IMR-90 (cell line): ENCODE results near the gene EDN2. TPM values are rescaled to one million over a fixed set of nuclear protein-coding genes. Genes with fewer than 3 reads are reported as not detected.

Experiments used
- ATAC-seq: fragments of 200-7000 bp; cut with Tn5 transposase; 2 replicates; pipeline ENCODE4 v1.9.1; 2020; ENCODE audit warnings: low read depth, mild to moderate bottlenecking, moderate library complexity
- BruUV-seq: library from RNA; stranded (reverse); fragments of 400-500 nt; replicated peaks from 2 replicates; lab custom pipeline; 2021; lab: Mats Ljungman, UMichigan
- CTCF ChIA-PET: fragments of 300-600 bp; formaldehyde crosslinking; extraction: SDS; loops from one replicate; lab custom pipeline; 2021; ENCODE audit warnings: antibody characterized with exemption; lab: Yijun Ruan, JAX
- POLR2A ChIA-PET: fragments of 300-600 bp; sonication (Branson Sonifier 250); formaldehyde crosslinking; loops from one replicate; lab custom pipeline; 2022; ENCODE audit warnings: antibody characterized with exemption; ENCODE audit not compliant: unreplicated experiment; lab: Charles Lee
- DNase-seq: peaks from one replicate; pipeline ENCODE4 v3.0.0; 2013
- H2AFZ ChIP-seq: replicated peaks from 2 replicates; pipeline ENCODE3; 2013; ENCODE audit warnings: low read length, mild to moderate bottlenecking; ENCODE audit not compliant: poor library complexity
- H2AK5ac ChIP-seq: 2 replicates; pipeline ENCODE4 v1.6.1; 2013; ENCODE audit warnings: low read depth, low read length, inconsistent platforms
- H2AK9ac ChIP-seq: replicated peaks from 2 replicates; pipeline ENCODE3; 2013; ENCODE audit warnings: mild to moderate bottlenecking, low read depth, low read length, moderate library complexity; ENCODE audit not compliant: poor library complexity
- H2BK120ac ChIP-seq: 2 replicates; pipeline ENCODE4 v1.6.1; 2013; ENCODE audit warnings: low read depth, low read length, inconsistent platforms
- H2BK15ac ChIP-seq: 3 replicates; pipeline ENCODE4 v1.6.1; 2013; ENCODE audit warnings: low read depth, low read length, inconsistent platforms
- H2BK20ac ChIP-seq: 2 replicates; pipeline ENCODE4 v1.6.1; 2013; ENCODE audit warnings: low read depth, mild to moderate bottlenecking, inconsistent platforms, low read length, moderate library complexity
- H2BK5ac ChIP-seq: 2 replicates; pipeline ENCODE4 v1.6.1; 2013; ENCODE audit warnings: mild to moderate bottlenecking, low read depth, low read length, inconsistent platforms; ENCODE audit not compliant: poor library complexity, severe bottlenecking
- H3K14ac ChIP-seq: replicated peaks from 2 replicates; pipeline ENCODE4 v1.6.1; 2013; ENCODE audit warnings: low read depth, low read length, inconsistent platforms
- H3K18ac ChIP-seq: 2 replicates; pipeline ENCODE4 v1.6.1; 2013; ENCODE audit warnings: low read depth, low read length, control low read depth
- H3K23ac ChIP-seq: 2 replicates; pipeline ENCODE4 v1.6.1; 2013; ENCODE audit warnings: low read depth, low read length, inconsistent platforms
- H3K27ac ChIP-seq: 2 replicates; pipeline ENCODE4 v1.5.1; 2013; ENCODE audit warnings: mild to moderate bottlenecking, control low read depth, low read length; ENCODE audit not compliant: insufficient read depth
- H3K27me3 ChIP-seq: 2 replicates; pipeline ENCODE4 v1.6.1; 2013; ENCODE audit warnings: low read length; ENCODE audit not compliant: control insufficient read depth, insufficient read depth
- H3K36me3 ChIP-seq: 2 replicates; pipeline ENCODE4 v1.6.1; 2013; ENCODE audit warnings: low read length, mixed read lengths; ENCODE audit not compliant: control insufficient read depth, insufficient read depth
- H3K4ac ChIP-seq: 2 replicates; pipeline ENCODE4 v1.6.1; 2013; ENCODE audit warnings: low read depth, low read length, inconsistent platforms
- H3K4me1 ChIP-seq: 2 replicates; pipeline ENCODE4 v1.6.1; 2013; ENCODE audit warnings: low read length, mixed read lengths; ENCODE audit not compliant: control insufficient read depth, insufficient read depth
- H3K4me2 ChIP-seq: 2 replicates; pipeline ENCODE4 v1.6.1; 2013; ENCODE audit warnings: low read depth, mild to moderate bottlenecking, control low read depth, low read length, moderate library complexity
- H3K4me3 ChIP-seq: 2 replicates; pipeline ENCODE4 v1.5.1; 2013; ENCODE audit warnings: low read depth, mild to moderate bottlenecking, control low read depth, low read length, moderate library complexity; ENCODE audit not compliant: insufficient read depth
- H3K56ac ChIP-seq: 2 replicates; pipeline ENCODE4 v1.6.1; 2013; ENCODE audit warnings: low read length, inconsistent platforms; ENCODE audit not compliant: insufficient read depth; ENCODE audit errors: extremely low read depth
- H3K79me1 ChIP-seq, 2 experiments: 2 replicates each; pipeline ENCODE4 v1.6.1; 2013; ENCODE audit warnings: low read length in 2 of 2, inconsistent platforms in 1 of 2, low read depth in 1 of 2
- H3K9ac ChIP-seq: 2 replicates; pipeline ENCODE4 v1.6.1; 2013; ENCODE audit warnings: low read depth, low read length, control low read depth
- H3K9me1 ChIP-seq: 2 replicates; pipeline ENCODE4 v1.6.1; 2013; ENCODE audit warnings: low read length, inconsistent platforms; ENCODE audit not compliant: insufficient read depth
- H3K9me3 ChIP-seq: 2 replicates; pipeline ENCODE4 v1.6.1; 2013; ENCODE audit warnings: low read length; ENCODE audit not compliant: control insufficient read depth, insufficient read depth
- H4K20me1 ChIP-seq: 2 replicates; pipeline ENCODE4 v1.6.1; 2013; ENCODE audit warnings: low read length, inconsistent platforms; ENCODE audit not compliant: insufficient read depth
- H4K5ac ChIP-seq: 2 replicates; pipeline ENCODE4 v1.6.1; 2013; ENCODE audit warnings: mild to moderate bottlenecking, low read depth, low read length, control low read depth
- H4K8ac ChIP-seq, 2 experiments: 2 replicates each; pipeline ENCODE4 v1.6.1; 2013; ENCODE audit warnings: low read depth in 2 of 2, low read length in 2 of 2, control low read depth in 1 of 2, inconsistent platforms in 1 of 2
- H4K91ac ChIP-seq: 2 replicates; pipeline ENCODE4 v1.6.1; 2013; ENCODE audit warnings: low read depth, low read length, inconsistent platforms; ENCODE audit not compliant: insufficient read depth
- BHLHE40 ChIP-seq: fragments of 150-350 bp; IDR thresholded peaks from 2 replicates; pipeline ENCODE4 v1.6.1; 2016; ENCODE audit warnings: mild to moderate bottlenecking, low read depth, low read length
- CEBPB ChIP-seq: IDR thresholded peaks from 2 replicates; pipeline ENCODE4 v1.6.1; 2012; ENCODE audit warnings: low read depth, low read length, improper control_type of control experiment
- CHD1 ChIP-seq: IDR thresholded peaks from 2 replicates; pipeline ENCODE4 v1.6.1; 2012; ENCODE audit warnings: low read depth, low read length, improper control_type of control experiment
- FOS ChIP-seq: fragments of 150-350 bp; IDR thresholded peaks from 2 replicates; pipeline ENCODE4 v1.6.1; 2016; ENCODE audit warnings: low read depth, low read length
- MAFK ChIP-seq: IDR thresholded peaks from 2 replicates; pipeline ENCODE4 v1.6.1; 2012; ENCODE audit warnings: low read depth, low read length, improper control_type of control experiment
- MAZ ChIP-seq: IDR thresholded peaks from 2 replicates; pipeline ENCODE4 v1.6.1; 2012; ENCODE audit warnings: low read depth, mild to moderate bottlenecking, low read length, improper control_type of control experiment, moderate library complexity, borderline replicate concordance
- MXI1 ChIP-seq: IDR thresholded peaks from 2 replicates; pipeline ENCODE4 v1.6.1; 2012; ENCODE audit warnings: low read depth, mild to moderate bottlenecking, low read length, moderate library complexity, borderline replicate concordance
- NFE2L2 ChIP-seq: fragments of 150-350 bp; IDR thresholded peaks from 2 replicates; pipeline ENCODE4 v1.6.1; 2016; ENCODE audit warnings: low read depth, mild to moderate bottlenecking, low read length
- POLR2A ChIP-seq: IDR thresholded peaks from 2 replicates; pipeline ENCODE4 v1.6.1; 2012; ENCODE audit warnings: mild to moderate bottlenecking, low read depth, low read length
- RAD21 ChIP-seq: IDR thresholded peaks from 2 replicates; pipeline ENCODE4 v1.6.1; 2012; ENCODE audit warnings: low read length, improper control_type of control experiment
- RCOR1 ChIP-seq: IDR thresholded peaks from 2 replicates; pipeline ENCODE4 v1.6.1; 2012; ENCODE audit warnings: mild to moderate bottlenecking, low read length, improper control_type of control experiment; ENCODE audit not compliant: insufficient replicate concordance
- RFX5 ChIP-seq: IDR thresholded peaks from 2 replicates; pipeline ENCODE4 v1.8.0; 2012; ENCODE audit warnings: low read depth, mild to moderate bottlenecking, low read length, moderate library complexity
- SMC3 ChIP-seq: fragments of 150-350 bp; IDR thresholded peaks from 2 replicates; pipeline ENCODE4 v1.6.1; 2016; ENCODE audit warnings: low read depth, mild to moderate bottlenecking, antibody characterized with exemption, low read length, moderate library complexity
- WGBS, 2 experiments: methylation state at CpG; one replicate each; pipeline versions ENCODE4 v1.1.5 to v1.1.7; 2013; ENCODE audit warnings: missing lambda C conversion rate in 2 of 2; ENCODE audit not compliant: insufficient read length in 1 of 2; ENCODE audit errors: extremely low coverage in 2 of 2; 5-methylcytosine and 5-hydroxymethylcytosine counted together
- dilution Hi-C: fragments of 300-500 bp; cut with HindIII; formaldehyde crosslinking; loops from one replicate; pipeline ENCODE4 v1.14.3; 2018; ENCODE audit warnings: low sequenced_read_pairs; ENCODE audit not compliant: unreplicated experiment
- in situ Hi-C: fragments of 300-500 bp; cut with MboI; formaldehyde crosslinking; loops from 3 replicates; pipeline ENCODE4 v1.14.3; 2019; ENCODE audit warnings: low sequenced_read_pairs, inconsistent platforms, mixed read lengths
- intact Hi-C: fragments of 100-400 bp; cut with micrococcal nuclease; formaldehyde crosslinking; loops from 2 replicates; pipeline ENCODE4 v1.10.0; 2022
- polyA plus RNA-seq, 3 experiments: library from polyadenylated mRNA; depleted of rRNA; stranded (reverse); fragments of >200 nt; gene quantifications; 2 replicates each; pipeline ENCODE4 v1.2.3, GENCODE V29; 2012; ENCODE audit warnings: low replicate concordance in 1 of 3
- total RNA-seq: library from RNA; depleted of rRNA; stranded (reverse); fragments of >200 nt; gene quantifications from 2 replicates; pipeline ENCODE4 v1.2.3, GENCODE V29; 2012
- TF ChIP-seq, protein P1 (sequence below): fragments of 150-350 bp; IDR thresholded peaks from 2 replicates; pipeline ENCODE4 v1.6.1; 2016; ENCODE audit warnings: low read depth, mild to moderate bottlenecking, low read length, moderate library complexity, borderline replicate concordance
- TF ChIP-seq, protein P2 (sequence below): conservative IDR thresholded peaks from 2 replicates; pipeline ENCODE4 v1.5.1; 2012; ENCODE audit warnings: mild to moderate bottlenecking, low read depth, low read length, improper control_type of control experiment
- TF ChIP-seq, protein P3 (sequence below): fragments of 150-350 bp; IDR thresholded peaks from 2 replicates; pipeline ENCODE4 v1.6.1; 2017; ENCODE audit warnings: mild to moderate bottlenecking, antibody characterized with exemption, low read length, low read depth

EDN2 gene
- total and polyA plus RNA-seq, 2 of the 4 experiments (the other 2 are of a cell fraction), result 0.27 TPM; not detected in 1

DNA sequence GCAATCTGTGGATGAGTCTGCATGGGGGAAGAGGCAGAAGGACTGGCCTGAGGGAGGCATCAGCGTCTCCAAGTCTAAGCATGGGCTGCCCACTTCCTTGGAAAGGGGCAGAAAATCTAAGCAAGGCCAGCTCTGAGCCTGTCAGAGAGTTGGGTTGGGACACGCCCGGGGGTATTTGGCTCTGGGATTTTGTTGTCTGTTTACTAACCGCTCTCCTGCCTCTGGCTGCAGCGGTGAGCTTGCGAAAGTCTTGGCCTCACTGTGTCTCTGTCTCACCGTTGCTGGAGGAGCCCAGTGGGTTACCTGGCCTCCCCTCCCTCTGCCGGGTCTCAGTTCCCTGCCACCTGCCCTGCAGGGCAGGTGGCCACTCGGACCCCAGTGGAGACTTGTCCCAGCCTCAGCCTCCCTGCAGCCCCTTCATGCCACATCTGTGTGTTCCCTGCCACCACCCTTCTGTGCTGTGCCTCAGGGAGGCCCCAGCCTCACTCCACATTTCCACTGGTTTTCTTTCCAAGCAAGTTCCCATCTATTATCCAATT is 33.7 kb downstream of the EDN2 start:
- intact Hi-C loops, result no loop called here
- DNase-seq (no peak), ATAC-seq (no peak)
- CTCF ChIA-PET, result no interaction called here
- Histone ChIP-seq H4K5ac (no peak overlapping the region), H2BK5ac (no peak overlapping the region), H2BK20ac (no peak overlapping the region), H2AFZ (no peak overlapping the region), H3K4me3 (no peak overlapping the region), H3K9me1 (0 out of 2 replicates have a peak, but pooled peaks cover 2% of the 10 kb centered on the region), H4K8ac (no peak overlapping the region), H3K23ac (no peak overlapping the region), H3K27ac (no peak overlapping the region), H3K27me3 (peaks cover 24% of the 10 kb centered on the region), H2AK5ac (no peak overlapping the region), H3K18ac (no peak overlapping the region), H3K9ac (no peak overlapping the region), H3K14ac (no peak overlapping the region), H2BK15ac (no peak overlapping the region), H3K4me1 (no peaks in the 10 kb centered on the region), H3K4ac (no peak overlapping the region), H3K9me3 (no peaks in the 10 kb centered on the region; the same call in 1 of the 2 replicates), H3K36me3 (no peaks in the 10 kb centered on the region), H2BK120ac (no peak overlapping the region), H4K20me1 (no peaks in the 10 kb centered on the region), H3K56ac (no peak overlapping the region), H3K79me1 (no peaks in the 10 kb centered on the region), H2AK9ac (no peak overlapping the region), H4K91ac (no peak overlapping the region), H3K4me2 (no peak overlapping the region)
- POLR2A ChIA-PET, result no interaction called here
- WGBS, 2 experiments, result 76% methylated on average over 7 of the region's 9 CpGs; no CpG with 5 or more reads in 1 of the 2 experiments
- no TSS peak for BruUV-seq
- in situ Hi-C loops, result no loop called here
- dilution Hi-C loops, result no loop called here
- TF ChIP-seq, protein P1, sequence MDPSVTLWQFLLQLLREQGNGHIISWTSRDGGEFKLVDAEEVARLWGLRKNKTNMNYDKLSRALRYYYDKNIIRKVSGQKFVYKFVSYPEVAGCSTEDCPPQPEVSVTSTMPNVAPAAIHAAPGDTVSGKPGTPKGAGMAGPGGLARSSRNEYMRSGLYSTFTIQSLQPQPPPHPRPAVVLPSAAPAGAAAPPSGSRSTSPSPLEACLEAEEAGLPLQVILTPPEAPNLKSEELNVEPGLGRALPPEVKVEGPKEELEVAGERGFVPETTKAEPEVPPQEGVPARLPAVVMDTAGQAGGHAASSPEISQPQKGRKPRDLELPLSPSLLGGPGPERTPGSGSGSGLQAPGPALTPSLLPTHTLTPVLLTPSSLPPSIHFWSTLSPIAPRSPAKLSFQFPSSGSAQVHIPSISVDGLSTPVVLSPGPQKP, result no peak
- no peak for TF ChIP-seq MAFK
- TF ChIP-seq MXI1, result no peak
- no peak for TF ChIP-seq FOS
- TF ChIP-seq MAZ, result no peak
- TF ChIP-seq RFX5, result no peak
- TF ChIP-seq SMC3, result no peak
- TF ChIP-seq CHD1, result no peak
- no peak for TF ChIP-seq NFE2L2
- TF ChIP-seq POLR2A, result no peak
- no peak for TF ChIP-seq RCOR1
- TF ChIP-seq, protein P2, sequence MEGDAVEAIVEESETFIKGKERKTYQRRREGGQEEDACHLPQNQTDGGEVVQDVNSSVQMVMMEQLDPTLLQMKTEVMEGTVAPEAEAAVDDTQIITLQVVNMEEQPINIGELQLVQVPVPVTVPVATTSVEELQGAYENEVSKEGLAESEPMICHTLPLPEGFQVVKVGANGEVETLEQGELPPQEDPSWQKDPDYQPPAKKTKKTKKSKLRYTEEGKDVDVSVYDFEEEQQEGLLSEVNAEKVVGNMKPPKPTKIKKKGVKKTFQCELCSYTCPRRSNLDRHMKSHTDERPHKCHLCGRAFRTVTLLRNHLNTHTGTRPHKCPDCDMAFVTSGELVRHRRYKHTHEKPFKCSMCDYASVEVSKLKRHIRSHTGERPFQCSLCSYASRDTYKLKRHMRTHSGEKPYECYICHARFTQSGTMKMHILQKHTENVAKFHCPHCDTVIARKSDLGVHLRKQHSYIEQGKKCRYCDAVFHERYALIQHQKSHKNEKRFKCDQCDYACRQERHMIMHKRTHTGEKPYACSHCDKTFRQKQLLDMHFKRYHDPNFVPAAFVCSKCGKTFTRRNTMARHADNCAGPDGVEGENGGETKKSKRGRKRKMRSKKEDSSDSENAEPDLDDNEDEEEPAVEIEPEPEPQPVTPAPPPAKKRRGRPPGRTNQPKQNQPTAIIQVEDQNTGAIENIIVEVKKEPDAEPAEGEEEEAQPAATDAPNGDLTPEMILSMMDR, result no peak
- TF ChIP-seq RAD21, result no peak
- no peak for TF ChIP-seq BHLHE40
- TF ChIP-seq CEBPB, result no peak
- TF ChIP-seq, protein P3, sequence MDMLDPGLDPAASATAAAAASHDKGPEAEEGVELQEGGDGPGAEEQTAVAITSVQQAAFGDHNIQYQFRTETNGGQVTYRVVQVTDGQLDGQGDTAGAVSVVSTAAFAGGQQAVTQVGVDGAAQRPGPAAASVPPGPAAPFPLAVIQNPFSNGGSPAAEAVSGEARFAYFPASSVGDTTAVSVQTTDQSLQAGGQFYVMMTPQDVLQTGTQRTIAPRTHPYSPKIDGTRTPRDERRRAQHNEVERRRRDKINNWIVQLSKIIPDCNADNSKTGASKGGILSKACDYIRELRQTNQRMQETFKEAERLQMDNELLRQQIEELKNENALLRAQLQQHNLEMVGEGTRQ, result no peak
